Neural progenitor cell (in vitro differentiated cells): ENCODE results near the gene CHD9NB. TPM values are rescaled to one million over a fixed set of nuclear protein-coding genes. Genes with fewer than 3 reads are reported as not detected.

Experiments used
- DNase-seq: peaks from one replicate; pipeline ENCODE4 v3.0.0-alpha.2; 2016; ENCODE audit warnings: low spot score
- H2AFZ ChIP-seq: fragments of 200-600 bp; sonication (generic); replicated peaks from 2 replicates; pipeline ENCODE4 v1.6.1; 2016; ENCODE audit warnings: antibody characterized with exemption
- H3F3A ChIP-seq: fragments of 200-600 bp; sonication (generic); 2 replicates; pipeline ENCODE4 v1.6.1; 2016; ENCODE audit warnings: antibody characterized with exemption, low read depth
- H3K27ac ChIP-seq: fragments of 200-600 bp; sonication (generic); 2 replicates; pipeline ENCODE4 v1.5.1; 2016; ENCODE audit warnings: mild to moderate bottlenecking
- H3K27me3 ChIP-seq: fragments of 200-600 bp; sonication (generic); 2 replicates; pipeline ENCODE4 v1.6.1; 2016; ENCODE audit warnings: mild to moderate bottlenecking, moderate library complexity
- H3K36me3 ChIP-seq: fragments of 200-600 bp; sonication (generic); 2 replicates; pipeline ENCODE4 v1.5.1; 2016
- H3K4me1 ChIP-seq: fragments of 200-600 bp; sonication (generic); 2 replicates; pipeline ENCODE4 v1.6.1; 2016; ENCODE audit warnings: mixed run types
- H3K4me2 ChIP-seq: fragments of 200-600 bp; sonication (generic); 2 replicates; pipeline ENCODE4 v1.6.1; 2016
- H3K4me3 ChIP-seq: fragments of 200-600 bp; sonication (generic); 2 replicates; pipeline ENCODE4 v1.5.1; 2016
- H3K79me2 ChIP-seq: fragments of 200-600 bp; sonication (generic); 2 replicates; pipeline ENCODE4 v1.6.1; 2016; ENCODE audit warnings: low read depth
- H3K9ac ChIP-seq: fragments of 200-600 bp; sonication (generic); 2 replicates; pipeline ENCODE4 v1.6.1; 2016
- H3K9me3 ChIP-seq: fragments of 200-600 bp; sonication (generic); 2 replicates; pipeline ENCODE4 v1.5.1; 2016; ENCODE audit warnings: low read depth
- H4K20me1 ChIP-seq: fragments of 200-600 bp; sonication (generic); 2 replicates; pipeline ENCODE4 v1.6.1; 2016; ENCODE audit warnings: low read depth
- H3K27ac Mint-ChIP-seq: 3 replicates; pipeline ENCODE4 v1.8.0; 2021; ENCODE audit warnings: mixed read lengths
- H3K27me3 Mint-ChIP-seq: 2 replicates; pipeline ENCODE4 v1.8.0; 2022; ENCODE audit warnings: low read depth, mild to moderate bottlenecking, inconsistent platforms, moderate library complexity, mixed read lengths; ENCODE audit not compliant: insufficient read depth
- H3K36me3 Mint-ChIP-seq: 3 replicates; pipeline ENCODE4 v1.8.0; 2021; ENCODE audit warnings: mixed read lengths
- H3K4me1 Mint-ChIP-seq: 3 replicates; pipeline ENCODE4 v1.8.0; 2021; ENCODE audit warnings: mixed read lengths
- H3K4me3 Mint-ChIP-seq: 3 replicates; pipeline ENCODE4 v1.8.0; 2021; ENCODE audit warnings: mild to moderate bottlenecking, moderate library complexity, mixed read lengths
- H3K9me3 Mint-ChIP-seq: 3 replicates; pipeline ENCODE4 v1.8.0; 2020; ENCODE audit warnings: mixed read lengths
- CTCF ChIP-seq: fragments of 200-600 bp; sonication (generic); IDR thresholded peaks from 2 replicates; pipeline ENCODE4 v1.5.1; 2017; ENCODE audit warnings: antibody characterized with exemption, mild to moderate bottlenecking
- EZH2 ChIP-seq: fragments of 200-600 bp; sonication (generic); IDR thresholded peaks from 2 replicates; pipeline ENCODE4 v1.6.1; 2017; ENCODE audit warnings: antibody characterized with exemption, mild to moderate bottlenecking, moderate library complexity
- EZH2phosphoT487 ChIP-seq: fragments of 200-600 bp; sonication (generic); IDR thresholded peaks from 2 replicates; pipeline ENCODE4 v1.6.1; 2017; ENCODE audit warnings: antibody characterized with exemption
- total RNA-seq: library from RNA; depleted of rRNA; stranded (reverse); fragments of >200 nt; gene quantifications from 2 replicates; pipeline ENCODE4 v1.2.3, GENCODE V29; 2015; ENCODE audit warnings: low replicate concordance

CHD9NB gene
- total RNA-seq, 1 donor from 2014 or later: 4.1 TPM

- Histone ChIP-seq H2AFZ (no peak overlapping the region), H3K4me3 (no peak overlapping the region), H4K20me1 (no peaks in the 10 kb centered on the region), H3K4me2 (no peak overlapping the region), H3K9ac (no peak overlapping the region), H3K36me3 (no peaks in the 10 kb centered on the region), H3K27me3 (no peaks in the 10 kb centered on the region), H3K9me3 (no peaks in the 10 kb centered on the region), H3K4me1 (peaks cover 19% of the 10 kb centered on the region), H3K27ac (no peak overlapping the region), H3K79me2 (peaks cover 42% of the 10 kb centered on the region), H3F3A (peaks cover 14% of the 10 kb centered on the region)
- no peak overlapping the region for H3K27ac Mint-ChIP-seq
- peaks cover 39% of the 10 kb centered on the region for H3K4me1 Mint-ChIP-seq
- no peaks in the 10 kb centered on the region for H3K9me3 Mint-ChIP-seq
- TF ChIP-seq EZH2phosphoT487 (no peak), CTCF (no peak), EZH2 (no peak)
- H3K36me3 Mint-ChIP-seq: no peaks in the 10 kb centered on the region
- no peak overlapping the region for H3K4me3 Mint-ChIP-seq
- peaks cover 4% of the 10 kb centered on the region for H3K27me3 Mint-ChIP-seq
- DNase-seq: no peak
Observed at GRCh38 chr16:53058441-53058840, 5.7 kb upstream of the CHD9NB start.

GRCh38 chr16:53057658-53058057 is 5.0 kb upstream of the CHD9NB start:
- peaks cover 14% of the 10 kb centered on the region for H3F3A ChIP-seq
- no peaks in the 10 kb centered on the region for H3K36me3 Mint-ChIP-seq
- H3K27me3 Mint-ChIP-seq: peaks cover 6% of the 10 kb centered on the region
- no peak overlapping the region for H3K27ac ChIP-seq
- DNase-seq: no peak
- H2AFZ ChIP-seq: no peak overlapping the region
- peaks cover 42% of the 10 kb centered on the region for H3K4me1 Mint-ChIP-seq
- no peaks in the 10 kb centered on the region for H3K9me3 Mint-ChIP-seq
- no peaks in the 10 kb centered on the region for H3K9me3 ChIP-seq
- no peak overlapping the region for H3K4me3 Mint-ChIP-seq
- no peaks in the 10 kb centered on the region for H3K27me3 ChIP-seq
- H3K4me2 ChIP-seq: no peak overlapping the region
- H3K36me3 ChIP-seq: no peaks in the 10 kb centered on the region
- H3K27ac Mint-ChIP-seq: no peak overlapping the region
- TF ChIP-seq CTCF (no peak), EZH2phosphoT487 (no peak), EZH2 (no peak)
- H3K79me2 ChIP-seq: peaks cover 41% of the 10 kb centered on the region
- H3K9ac ChIP-seq: no peak overlapping the region
- no peak overlapping the region for H3K4me3 ChIP-seq
- H4K20me1 ChIP-seq: no peaks in the 10 kb centered on the region
- H3K4me1 ChIP-seq: peaks cover 19% of the 10 kb centered on the region

GRCh38 chr16:53056392-53056881 is 3.7 kb upstream of the CHD9NB start:
- Histone ChIP-seq H3K4me2 (peak overlapping the region; percentile 83), H3K9me3 (no peaks in the 10 kb centered on the region), H3K36me3 (no peaks in the 10 kb centered on the region), H3F3A (peaks cover 14% of the 10 kb centered on the region), H3K9ac (no peak overlapping the region), H3K4me1 (peaks cover 12% of the 10 kb centered on the region), H3K27me3 (no peaks in the 10 kb centered on the region), H4K20me1 (no peaks in the 10 kb centered on the region), H3K27ac (no peak overlapping the region), H2AFZ (no peak overlapping the region), H3K79me2 (peaks cover 30% of the 10 kb centered on the region), H3K4me3 (no peak overlapping the region)
- Mint-ChIP-seq H3K27me3 (peaks cover 6% of the 10 kb centered on the region), H3K9me3 (no peaks in the 10 kb centered on the region), H3K27ac (no peak overlapping the region), H3K4me3 (peak overlapping the region; percentile 66), H3K36me3 (no peaks in the 10 kb centered on the region), H3K4me1 (peaks cover 35% of the 10 kb centered on the region)
- TF ChIP-seq EZH2 (no peak), CTCF (no peak), EZH2phosphoT487 (no peak)
- no peak for DNase-seq
